SK-N-MC (cell line): ENCODE measurements around the gene PTPRG.

ENCODE experiments used
- DNase-seq: peaks from one replicate; pipeline ENCODE4 v3.0.0-alpha.2; 2011; ENCODE audit warnings: low read depth, low spot score
- H3K27ac ChIP-seq: fragments of 200-600 bp; sonication (generic); 2 replicates; pipeline ENCODE4 v1.5.1; 2016; ENCODE audit warnings: mixed run types
- H3K36me3 ChIP-seq: fragments of 200-600 bp; sonication (generic); 2 replicates; pipeline ENCODE4 v1.6.1; 2017; ENCODE audit warnings: antibody characterized with exemption, low read length, mixed read lengths; ENCODE audit not compliant: insufficient read depth
- H3K4me3 ChIP-seq: fragments of 200-600 bp; sonication (generic); 2 replicates; pipeline ENCODE4 v1.5.1; 2016
- H3K9ac ChIP-seq: fragments of 200-600 bp; sonication (generic); 2 replicates; pipeline ENCODE4 v1.8.0; 2017; ENCODE audit warnings: mixed run types, mixed read lengths; ENCODE audit not compliant: insufficient read length
- H3K9me3 ChIP-seq: fragments of 200-600 bp; sonication (generic); 2 replicates; pipeline ENCODE4 v1.6.1; 2017; ENCODE audit warnings: low read depth, mild to moderate bottlenecking, antibody characterized with exemption, low read length, moderate library complexity, mixed read lengths
- EZH2 ChIP-seq: fragments of 200-600 bp; sonication (generic); IDR thresholded peaks from one replicate; pipeline ENCODE4 v1.6.1; 2017; ENCODE audit warnings: antibody characterized with exemption
- FOXP2 ChIP-seq: optimal IDR thresholded peaks from 2 replicates; pipeline ENCODE3; 2011; ENCODE audit warnings: mild to moderate bottlenecking, moderate library complexity; ENCODE audit not compliant: insufficient read depth; ENCODE audit errors: extremely low read length, control extremely low read depth
- POLR2AphosphoS5 ChIP-seq: IDR thresholded peaks from 2 replicates; pipeline ENCODE4 v1.6.1; 2012; ENCODE audit warnings: mild to moderate bottlenecking, low read depth, low read length, borderline replicate concordance

The PTPRG gene

DNA sequence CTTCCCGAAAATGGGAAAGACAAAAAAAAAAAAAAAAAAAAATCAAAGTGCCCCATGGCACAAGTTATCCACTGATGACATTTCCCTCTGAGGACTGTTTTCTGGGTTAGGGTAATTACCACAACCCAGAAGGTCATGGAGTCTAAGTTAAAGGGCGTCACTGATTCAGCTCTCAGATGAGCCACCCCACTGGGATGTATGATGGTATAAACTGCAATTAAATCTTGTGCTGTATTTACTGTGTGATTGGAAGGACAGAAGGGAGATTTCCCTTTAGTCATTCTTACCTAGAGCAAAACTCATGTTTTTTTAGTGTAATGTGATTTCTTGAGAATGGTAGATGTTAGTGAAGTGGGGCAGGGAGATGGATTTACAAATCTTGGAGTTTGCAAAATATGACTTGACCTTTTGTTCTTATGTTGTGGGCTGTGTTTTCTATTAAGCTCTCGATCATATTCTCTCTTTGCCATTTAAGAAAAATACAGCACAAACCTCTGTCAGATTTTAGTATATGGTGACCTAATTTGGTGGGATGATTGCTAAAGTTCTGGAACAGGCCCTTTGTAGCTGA, 244.2 kb downstream of the PTPRG start:
- Histone ChIP-seq H3K4me3 (no peak overlapping the region), H3K27ac (no peak overlapping the region), H3K9ac (no peak overlapping the region), H3K36me3 (no peaks in the 10 kb centered on the region), H3K9me3 (no peaks in the 10 kb centered on the region)
- no peak for DNase-seq
- no peak for TF ChIP-seq FOXP2
- no peak for TF ChIP-seq EZH2
- TF ChIP-seq POLR2AphosphoS5, result no peak

DNA sequence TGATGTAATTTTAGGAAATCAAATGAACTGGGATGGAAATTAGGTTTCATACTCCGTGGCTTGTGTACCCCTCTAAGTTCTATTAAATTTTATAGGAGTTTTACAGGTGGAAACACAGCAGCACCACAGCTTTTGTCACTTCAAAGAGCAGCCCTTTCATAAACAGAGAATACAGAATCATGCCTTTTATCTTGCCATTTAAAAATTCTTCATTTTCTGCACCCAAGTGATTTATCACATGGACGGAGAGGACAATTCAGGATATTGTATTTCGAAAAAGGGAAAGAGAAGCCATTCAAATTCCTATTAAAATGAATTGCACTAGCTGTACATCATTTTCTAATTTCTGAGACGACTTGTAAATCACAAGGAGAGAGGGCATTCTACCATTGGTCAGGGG, 245.4 kb downstream of the PTPRG start:
- no peak overlapping the region for H3K9ac ChIP-seq
- H3K27ac ChIP-seq, result no peak overlapping the region
- no peaks in the 10 kb centered on the region for H3K9me3 ChIP-seq
- TF ChIP-seq EZH2, result no peak
- TF ChIP-seq POLR2AphosphoS5, result no peak
- no peak for TF ChIP-seq FOXP2
- no peaks in the 10 kb centered on the region for H3K36me3 ChIP-seq
- H3K4me3 ChIP-seq, result no peak overlapping the region
- DNase-seq, result no peak

GRCh38 chr3:61807865-61808276, 246.5 kb downstream of the PTPRG start:
- Histone ChIP-seq H3K4me3 (no peak overlapping the region), H3K9ac (no peak overlapping the region), H3K36me3 (no peaks in the 10 kb centered on the region), H3K9me3 (no peaks in the 10 kb centered on the region), H3K27ac (no peak overlapping the region)
- no peak for DNase-seq
- TF ChIP-seq FOXP2 (no peak), POLR2AphosphoS5 (no peak), EZH2 (no peak)

DNA sequence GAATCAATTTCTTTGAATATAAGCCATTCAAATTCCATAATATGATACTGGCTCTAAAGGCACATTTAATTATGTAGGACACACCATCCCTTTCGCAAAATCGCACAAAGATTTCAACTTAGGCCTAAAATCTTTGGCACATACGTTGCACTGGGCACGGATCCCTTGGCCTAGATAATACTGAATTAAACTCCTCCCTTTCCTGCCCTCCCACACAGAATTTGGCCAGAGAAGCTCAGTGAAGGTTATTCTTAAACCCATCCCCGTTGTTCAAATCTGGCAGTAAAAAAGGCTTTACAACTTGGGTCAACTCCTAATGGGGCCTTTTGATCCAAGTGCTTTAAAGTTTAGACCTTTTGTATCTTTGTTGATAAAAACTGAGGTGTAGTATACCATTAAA, 247.2 kb downstream of the PTPRG start:
- no peak overlapping the region for H3K9ac ChIP-seq
- H3K27ac ChIP-seq, result no peak overlapping the region
- DNase-seq, result no peak
- H3K36me3 ChIP-seq, result no peaks in the 10 kb centered on the region
- no peaks in the 10 kb centered on the region for H3K9me3 ChIP-seq
- TF ChIP-seq FOXP2 (no peak), POLR2AphosphoS5 (no peak), EZH2 (no peak)
- H3K4me3 ChIP-seq, result no peak overlapping the region

DNA sequence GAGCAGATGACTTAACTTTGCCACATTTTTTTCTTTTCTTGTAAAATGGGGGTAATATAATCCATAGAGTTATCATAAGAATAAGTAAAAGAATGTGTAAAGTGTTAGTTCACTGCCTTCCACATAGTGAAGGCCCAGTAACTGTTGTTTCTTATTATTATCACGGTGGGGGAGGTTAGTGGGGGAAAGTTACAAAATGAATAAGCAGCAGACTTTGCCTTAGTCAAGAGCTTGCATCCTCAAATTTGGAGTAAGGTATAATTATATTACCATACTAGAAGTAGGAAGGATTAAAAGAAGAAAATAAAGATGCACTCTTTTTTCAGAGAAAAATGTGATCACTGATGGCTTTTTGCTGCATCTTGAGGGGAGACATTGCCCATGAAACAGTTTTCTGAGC, 247.6 kb downstream of the PTPRG start:
- Histone ChIP-seq H3K36me3 (no peaks in the 10 kb centered on the region), H3K27ac (no peak overlapping the region), H3K4me3 (no peak overlapping the region), H3K9ac (no peak overlapping the region), H3K9me3 (no peaks in the 10 kb centered on the region)
- no peak for DNase-seq
- no peak for TF ChIP-seq POLR2AphosphoS5

DNA sequence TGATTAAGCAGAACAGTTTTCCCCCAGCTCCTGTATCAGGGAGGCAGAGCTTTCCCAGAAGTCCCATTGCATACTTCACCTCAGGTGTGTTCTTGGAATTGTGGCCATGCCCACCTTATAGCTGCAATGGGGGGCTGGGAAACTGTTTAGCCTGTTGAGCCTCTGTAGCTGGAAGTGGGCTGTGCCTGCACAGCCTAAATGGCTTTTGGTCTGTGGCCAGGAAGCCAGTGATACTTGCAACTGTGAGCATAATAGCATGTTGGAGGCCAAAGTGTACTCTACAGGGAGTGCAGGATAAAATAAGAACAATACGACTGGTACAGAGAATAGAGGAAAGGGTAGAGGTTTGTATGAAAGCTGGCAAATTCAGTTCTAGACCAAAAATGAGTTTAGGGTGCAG, 248.5 kb downstream of the PTPRG start:
- H3K9me3 ChIP-seq, result no peaks in the 10 kb centered on the region
- no peak for DNase-seq
- no peak overlapping the region for H3K9ac ChIP-seq
- no peak for TF ChIP-seq FOXP2
- TF ChIP-seq POLR2AphosphoS5, result no peak
- no peak for TF ChIP-seq EZH2
- no peaks in the 10 kb centered on the region for H3K36me3 ChIP-seq
- H3K4me3 ChIP-seq, result no peak overlapping the region
- H3K27ac ChIP-seq, result no peak overlapping the region

- H3K27ac ChIP-seq, result no peak overlapping the region
- DNase-seq, result no peak
- no peak for TF ChIP-seq EZH2
- TF ChIP-seq FOXP2, result no peak
- no peak for TF ChIP-seq POLR2AphosphoS5
- no peak overlapping the region for H3K9ac ChIP-seq
- no peaks in the 10 kb centered on the region for H3K36me3 ChIP-seq
- H3K9me3 ChIP-seq, result no peaks in the 10 kb centered on the region
- no peak overlapping the region for H3K4me3 ChIP-seq
Measured at GRCh38 chr3:61810953-61811497, 249.7 kb downstream of the PTPRG start.

GRCh38 chr3:61811652-61812051, 250.3 kb downstream of the PTPRG start:
- Histone ChIP-seq H3K9me3 (no peaks in the 10 kb centered on the region), H3K27ac (no peak overlapping the region), H3K4me3 (no peak overlapping the region), H3K9ac (no peak overlapping the region), H3K36me3 (no peaks in the 10 kb centered on the region)
- DNase-seq, result no peak
- TF ChIP-seq EZH2 (no peak), POLR2AphosphoS5 (no peak), FOXP2 (no peak)

GRCh38 chr3:61812085-61812484, 250.7 kb downstream of the PTPRG start:
- TF ChIP-seq FOXP2, result no peak
- TF ChIP-seq EZH2, result no peak
- TF ChIP-seq POLR2AphosphoS5, result no peak
- H3K9ac ChIP-seq, result no peak overlapping the region
- no peaks in the 10 kb centered on the region for H3K36me3 ChIP-seq
- DNase-seq, result no peak
- H3K4me3 ChIP-seq, result no peak overlapping the region
- H3K9me3 ChIP-seq, result no peaks in the 10 kb centered on the region
- no peak overlapping the region for H3K27ac ChIP-seq
